ENCODE measurements around the gene BTBD19. TPM values are rescaled to one million over a fixed set of nuclear protein-coding genes. Genes with fewer than 3 reads are reported as not detected.

BTBD19 gene
- total RNA-seq, 1 donor from 2014 or later = 10.4 TPM

GRCh38 chr1:44785029-44785380, 23.3 kb upstream of the BTBD19 start:
- H3K4me3 Mint-ChIP-seq (ENCODE audit: unreplicated experiment) = peak overlapping the region; percentile 43

DNA sequence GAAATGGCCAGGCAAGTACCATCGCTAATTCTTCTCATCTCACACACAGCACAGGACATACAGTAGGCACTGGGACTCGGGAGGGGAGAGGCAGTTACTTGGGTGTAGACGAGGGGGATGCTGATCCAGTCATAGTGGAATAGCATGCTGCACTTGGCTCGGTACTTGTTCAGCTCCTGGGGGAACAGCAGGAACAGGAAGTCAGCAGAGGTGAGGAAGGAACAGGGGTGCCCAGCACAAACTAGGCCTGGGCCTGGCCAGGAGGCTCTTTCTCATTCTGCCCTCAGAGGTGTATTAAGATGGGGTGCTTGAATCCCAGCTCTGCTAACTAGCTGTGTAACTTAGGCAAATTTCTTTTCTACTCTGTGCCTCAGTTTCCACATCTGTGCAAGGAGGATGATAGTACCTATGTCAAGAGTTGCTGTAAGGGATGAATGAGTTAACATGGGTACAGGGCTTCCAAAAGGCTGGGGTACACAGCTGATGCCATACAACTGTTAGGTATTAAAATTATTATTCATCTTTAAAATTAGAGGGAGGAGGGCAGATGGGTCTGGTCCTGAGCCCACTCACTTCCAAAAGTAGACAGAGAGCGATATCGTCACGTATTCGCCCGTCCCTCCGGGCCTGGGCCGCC, 22.7 kb upstream of the BTBD19 start:
- Mint-ChIP-seq H3K27me3 (ENCODE audit: unreplicated experiment) (peaks cover 14% of the 10 kb centered on the region), H3K4me1 (ENCODE audit: unreplicated experiment) (peaks cover 8% of the 10 kb centered on the region), H3K9me3 (ENCODE audit: unreplicated experiment) (no peaks in the 10 kb centered on the region), H3K36me3 (ENCODE audit: low read depth, unreplicated experiment) (peaks cover 5% of the 10 kb centered on the region), H3K27ac (ENCODE audit: unreplicated experiment) (no peak overlapping the region), H3K4me3 (ENCODE audit: unreplicated experiment) (peak overlapping the region; percentile 43)
- DNase-seq (ENCODE audit: low spot score) = no peak
- TF ChIP-seq, protein P1, sequence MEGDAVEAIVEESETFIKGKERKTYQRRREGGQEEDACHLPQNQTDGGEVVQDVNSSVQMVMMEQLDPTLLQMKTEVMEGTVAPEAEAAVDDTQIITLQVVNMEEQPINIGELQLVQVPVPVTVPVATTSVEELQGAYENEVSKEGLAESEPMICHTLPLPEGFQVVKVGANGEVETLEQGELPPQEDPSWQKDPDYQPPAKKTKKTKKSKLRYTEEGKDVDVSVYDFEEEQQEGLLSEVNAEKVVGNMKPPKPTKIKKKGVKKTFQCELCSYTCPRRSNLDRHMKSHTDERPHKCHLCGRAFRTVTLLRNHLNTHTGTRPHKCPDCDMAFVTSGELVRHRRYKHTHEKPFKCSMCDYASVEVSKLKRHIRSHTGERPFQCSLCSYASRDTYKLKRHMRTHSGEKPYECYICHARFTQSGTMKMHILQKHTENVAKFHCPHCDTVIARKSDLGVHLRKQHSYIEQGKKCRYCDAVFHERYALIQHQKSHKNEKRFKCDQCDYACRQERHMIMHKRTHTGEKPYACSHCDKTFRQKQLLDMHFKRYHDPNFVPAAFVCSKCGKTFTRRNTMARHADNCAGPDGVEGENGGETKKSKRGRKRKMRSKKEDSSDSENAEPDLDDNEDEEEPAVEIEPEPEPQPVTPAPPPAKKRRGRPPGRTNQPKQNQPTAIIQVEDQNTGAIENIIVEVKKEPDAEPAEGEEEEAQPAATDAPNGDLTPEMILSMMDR (IDR thresholded peaks at IDR 0.05; ENCODE audit: unreplicated experiment) = no peak

More at GRCh38 chr1:44785029-44785380, 23.3 kb upstream of the BTBD19 start:
- DNase-seq (ENCODE audit: low spot score) = no peak
- Mint-ChIP-seq H3K4me1 (ENCODE audit: unreplicated experiment) (peaks cover 8% of the 10 kb centered on the region), H3K27ac (ENCODE audit: unreplicated experiment) (no peak overlapping the region), H3K9me3 (ENCODE audit: unreplicated experiment) (no peaks in the 10 kb centered on the region), H3K27me3 (ENCODE audit: unreplicated experiment) (peaks cover 16% of the 10 kb centered on the region), H3K36me3 (ENCODE audit: low read depth, unreplicated experiment) (peaks cover 11% of the 10 kb centered on the region)
- TF ChIP-seq, protein P1 (IDR thresholded peaks at IDR 0.05; ENCODE audit: unreplicated experiment) = no peak

GRCh38 chr1:44786138-44786840, 22.0 kb upstream of the BTBD19 start:
- Mint-ChIP-seq H3K4me1 (ENCODE audit: unreplicated experiment) (peaks cover 8% of the 10 kb centered on the region), H3K4me3 (ENCODE audit: unreplicated experiment) (no peak overlapping the region), H3K36me3 (ENCODE audit: low read depth, unreplicated experiment) (peaks cover 4% of the 10 kb centered on the region), H3K9me3 (ENCODE audit: unreplicated experiment) (no peaks in the 10 kb centered on the region), H3K27me3 (ENCODE audit: unreplicated experiment) (peaks cover 14% of the 10 kb centered on the region), H3K27ac (ENCODE audit: unreplicated experiment) (no peak overlapping the region)
- TF ChIP-seq, protein P1 (IDR thresholded peaks at IDR 0.05; ENCODE audit: unreplicated experiment) = peak; percentile 100
- peak; percentile 82 for DNase-seq (ENCODE audit: low spot score)

- Mint-ChIP-seq H3K4me3 (ENCODE audit: unreplicated experiment) (no peak overlapping the region), H3K36me3 (ENCODE audit: low read depth, unreplicated experiment) (no peaks in the 10 kb centered on the region), H3K27me3 (ENCODE audit: unreplicated experiment) (peaks cover 16% of the 10 kb centered on the region), H3K4me1 (ENCODE audit: unreplicated experiment) (peaks cover 8% of the 10 kb centered on the region), H3K27ac (ENCODE audit: unreplicated experiment) (no peak overlapping the region), H3K9me3 (ENCODE audit: unreplicated experiment) (no peaks in the 10 kb centered on the region)
- no peak for DNase-seq (ENCODE audit: low spot score)
- TF ChIP-seq, protein P1 (IDR thresholded peaks at IDR 0.05; ENCODE audit: unreplicated experiment) = no peak
Observed at GRCh38 chr1:44786841-44787426, 21.4 kb upstream of the BTBD19 start.

- TF ChIP-seq, protein P1 (IDR thresholded peaks at IDR 0.05; ENCODE audit: unreplicated experiment) = no peak
- Mint-ChIP-seq H3K36me3 (ENCODE audit: low read depth, unreplicated experiment) (no peaks in the 10 kb centered on the region), H3K9me3 (ENCODE audit: unreplicated experiment) (no peaks in the 10 kb centered on the region), H3K27ac (ENCODE audit: unreplicated experiment) (no peak overlapping the region), H3K4me1 (ENCODE audit: unreplicated experiment) (peaks cover 8% of the 10 kb centered on the region), H3K4me3 (ENCODE audit: unreplicated experiment) (no peak overlapping the region), H3K27me3 (ENCODE audit: unreplicated experiment) (peaks cover 16% of the 10 kb centered on the region)
- DNase-seq (ENCODE audit: low spot score) = no peak
Observed at GRCh38 chr1:44787506-44787905, 20.8 kb upstream of the BTBD19 start.

Measured in endothelial cell (in vitro differentiated cells).